ENCODE measurements around the gene COL5A1.
"Not testable (repeated sequence)": the region's sequence is repeated elsewhere in the genome, so short reads cannot be mapped to it uniquely, and the experiment has no call there.

The COL5A1 gene

GRCh38 chr9:134641990-134642384, 384 bp downstream of the COL5A1 start:
- DNase-seq: no peak

GRCh38 chr9:134642385-134643181, 980 bp downstream of the COL5A1 start:
- DNase-seq: no peak

- no peak for DNase-seq
Measured at GRCh38 chr9:134643222-134643671, 1.6 kb downstream of the COL5A1 start.

GRCh38 chr9:134644401-134644724, 2.8 kb downstream of the COL5A1 start:
- DNase-seq: not testable (repeated sequence)

GRCh38 chr9:134644725-134645606, 3.4 kb downstream of the COL5A1 start:
- DNase-seq: no peak

GRCh38 chr9:134645607-134646365, 4.2 kb downstream of the COL5A1 start:
- no peak for DNase-seq

- no peak for DNase-seq
Measured at GRCh38 chr9:134647359-134648080, 5.9 kb downstream of the COL5A1 start.

GRCh38 chr9:134648701-134649530, 7.3 kb downstream of the COL5A1 start:
- DNase-seq: no peak

- no peak for DNase-seq
Measured at GRCh38 chr9:134650431-134651190, 9.0 kb downstream of the COL5A1 start.

- no peak for DNase-seq
Measured at GRCh38 chr9:134651226-134651905, 9.8 kb downstream of the COL5A1 start.

GRCh38 chr9:134652291-134653225, 11.0 kb downstream of the COL5A1 start:
- DNase-seq: no peak

GRCh38 chr9:134653259-134654009, 11.8 kb downstream of the COL5A1 start:
- DNase-seq: no peak

GRCh38 chr9:134655101-134655500, 13.5 kb downstream of the COL5A1 start:
- no peak for DNase-seq

- DNase-seq: no peak
Measured at GRCh38 chr9:134655586-134656333, 14.2 kb downstream of the COL5A1 start.

- DNase-seq: no peak
Measured at GRCh38 chr9:134656334-134657006, 14.9 kb downstream of the COL5A1 start.

GRCh38 chr9:134657666-134658377, 16.2 kb downstream of the COL5A1 start:
- no peak for DNase-seq

Data from CD4-positive, alpha-beta T cell treated with Interleukin-12 subunit alpha and Interleukin-12 subunit beta, for 1 hour (primary cell).